Measurements from ENCODE around the gene NRN1L.

- TF ChIP-seq, protein P1, sequence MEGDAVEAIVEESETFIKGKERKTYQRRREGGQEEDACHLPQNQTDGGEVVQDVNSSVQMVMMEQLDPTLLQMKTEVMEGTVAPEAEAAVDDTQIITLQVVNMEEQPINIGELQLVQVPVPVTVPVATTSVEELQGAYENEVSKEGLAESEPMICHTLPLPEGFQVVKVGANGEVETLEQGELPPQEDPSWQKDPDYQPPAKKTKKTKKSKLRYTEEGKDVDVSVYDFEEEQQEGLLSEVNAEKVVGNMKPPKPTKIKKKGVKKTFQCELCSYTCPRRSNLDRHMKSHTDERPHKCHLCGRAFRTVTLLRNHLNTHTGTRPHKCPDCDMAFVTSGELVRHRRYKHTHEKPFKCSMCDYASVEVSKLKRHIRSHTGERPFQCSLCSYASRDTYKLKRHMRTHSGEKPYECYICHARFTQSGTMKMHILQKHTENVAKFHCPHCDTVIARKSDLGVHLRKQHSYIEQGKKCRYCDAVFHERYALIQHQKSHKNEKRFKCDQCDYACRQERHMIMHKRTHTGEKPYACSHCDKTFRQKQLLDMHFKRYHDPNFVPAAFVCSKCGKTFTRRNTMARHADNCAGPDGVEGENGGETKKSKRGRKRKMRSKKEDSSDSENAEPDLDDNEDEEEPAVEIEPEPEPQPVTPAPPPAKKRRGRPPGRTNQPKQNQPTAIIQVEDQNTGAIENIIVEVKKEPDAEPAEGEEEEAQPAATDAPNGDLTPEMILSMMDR (IDR thresholded peaks at IDR 0.05 in 2 of 3, conservative IDR thresholded peaks at IDR 0.05 in 1 of 3; ENCODE audit: borderline replicate concordance in 1 of 3, insufficient read depth in 1 of 3, low read depth in 2 of 3, low read length in 2 of 3): no peak
- TF ChIP-seq POLR2AphosphoS5 (IDR thresholded peaks at IDR 0.05; ENCODE audit: low read depth, low read length) (no peak), SP1 (IDR thresholded peaks at IDR 0.05; ENCODE audit: low read depth) (no peak), EZH2 (IDR thresholded peaks at IDR 0.05) (no peak), MAX (IDR thresholded peaks at IDR 0.05) (no peak), FOSL1 (IDR thresholded peaks at IDR 0.05; ENCODE audit: low read depth) (no peak), POLR2A (IDR thresholded peaks at IDR 0.05; ENCODE audit: borderline replicate concordance, extremely low read depth, insufficient read depth, insufficient read length) (no peak)
These were observed 12.5 kb downstream of the NRN1L start for GRCh38 chr16:67897231-67897630.

All from HCT116 (cell line).